Measurements from ENCODE around the gene SCRT2.
"Not testable (repeated sequence)": the region's sequence is repeated elsewhere in the genome, so short reads cannot be mapped to it uniquely, and the experiment has no call there.

SCRT2 gene

GRCh38 chr20:675453-676314 lies at the start of gene SCRT2:
TSS of gene SCRT2 (minus strand) at chr20:675802. CDS start at chr20:675601, 201 bp downstream.
- H3K9ac ChIP-seq (ENCODE audit: low read depth, low read length): no peak within 1 kb of the TSS
- H3K9me3 ChIP-seq (ENCODE audit: insufficient read depth, low read length, severe bottlenecking): no peaks in the 10 kb centered on the region
- peaks cover 30% of the 10 kb centered on the region for H3K27me3 ChIP-seq (ENCODE audit: insufficient read depth, low read length, poor library complexity)
- DNase-seq (no peak), ATAC-seq (ENCODE audit: insufficient read depth, low read depth) (no peak)
- no peaks in the 10 kb centered on the region for H3K36me3 ChIP-seq (ENCODE audit: insufficient read depth, low read length)
- no peak within 1 kb of the TSS for H3K4me2 ChIP-seq (ENCODE audit: insufficient read depth, low read length)
- no peaks in the 10 kb centered on the region for H3K4me1 ChIP-seq (ENCODE audit: insufficient read depth, low read length)
- no peak for TF ChIP-seq CTCF (IDR thresholded peaks at IDR 0.05; ENCODE audit: borderline replicate concordance, extremely low read depth, low read length, poor library complexity, severe bottlenecking)
- peaks cover 2% of the 10 kb centered on the region; the same call in 1 of the 2 replicates for H4K20me1 ChIP-seq (ENCODE audit: insufficient read depth, low read length)
- no peak within 1 kb of the TSS for H3K4me3 ChIP-seq (ENCODE audit: low read depth in 1 of 2, low read length in 2 of 2)
- H3K27ac ChIP-seq (ENCODE audit: low read length): no peak within 1 kb of the TSS
- no peak within 1 kb of the TSS for H2AFZ ChIP-seq (ENCODE audit: low read depth, low read length)
- no peaks in the 10 kb centered on the region for H3K79me2 ChIP-seq (ENCODE audit: insufficient read depth, low read length)

- H3K27ac ChIP-seq (ENCODE audit: low read length): not testable (repeated sequence)
Observed at GRCh38 chr20:724797-725196, 49.2 kb upstream of the SCRT2 start.

GRCh38 chr20:723756-724155 lies 48.2 kb upstream of the SCRT2 start:
- no peaks in the 10 kb centered on the region for H3K79me2 ChIP-seq (ENCODE audit: insufficient read depth, low read length)
- H3K27me3 ChIP-seq (ENCODE audit: insufficient read depth, low read length, poor library complexity): peaks cover 17% of the 10 kb centered on the region
- ATAC-seq (ENCODE audit: insufficient read depth, low read depth) (no peak), DNase-seq (no peak)
- peaks cover 3% of the 10 kb centered on the region; the same call in 1 of the 2 replicates for H4K20me1 ChIP-seq (ENCODE audit: insufficient read depth, low read length)
- H3K4me2 ChIP-seq (ENCODE audit: insufficient read depth, low read length): no peak overlapping the region
- H3K36me3 ChIP-seq (ENCODE audit: insufficient read depth, low read length): no peaks in the 10 kb centered on the region
- H3K9me3 ChIP-seq (ENCODE audit: insufficient read depth, low read length, severe bottlenecking): no peaks in the 10 kb centered on the region
- TF ChIP-seq EZH2 (IDR thresholded peaks at IDR 0.05; ENCODE audit: borderline replicate concordance, low read depth, low read length, severe bottlenecking): no peak
- no peak for TF ChIP-seq CTCF (IDR thresholded peaks at IDR 0.05; ENCODE audit: borderline replicate concordance, extremely low read depth, low read length, poor library complexity, severe bottlenecking)
- H2AFZ ChIP-seq (ENCODE audit: low read depth, low read length): no peak overlapping the region
- H3K27ac ChIP-seq (ENCODE audit: low read length): no peak overlapping the region
- H3K4me1 ChIP-seq (ENCODE audit: insufficient read depth, low read length): no peaks in the 10 kb centered on the region
- H3K9ac ChIP-seq (ENCODE audit: low read depth, low read length): no peak overlapping the region
- H3K4me3 ChIP-seq (ENCODE audit: low read depth in 1 of 2, low read length in 2 of 2): no peak overlapping the region

More at GRCh38 chr20:724797-725196, 49.2 kb upstream of the SCRT2 start:
- H3K9ac ChIP-seq (ENCODE audit: low read depth, low read length); H3K4me2 ChIP-seq (ENCODE audit: insufficient read depth, low read length); H4K20me1 ChIP-seq (ENCODE audit: insufficient read depth, low read length); H3K4me3 ChIP-seq (ENCODE audit: low read depth in 1 of 2, low read length in 2 of 2); ATAC-seq (ENCODE audit: insufficient read depth, low read depth); H3K9me3 ChIP-seq (ENCODE audit: insufficient read depth, low read length, severe bottlenecking); H3K36me3 ChIP-seq (ENCODE audit: insufficient read depth, low read length); DNase-seq; H2AFZ ChIP-seq (ENCODE audit: low read depth, low read length); H3K79me2 ChIP-seq (ENCODE audit: insufficient read depth, low read length); H3K4me1 ChIP-seq (ENCODE audit: insufficient read depth, low read length): not testable (repeated sequence)
- H3K27me3 ChIP-seq (ENCODE audit: insufficient read depth, low read length, poor library complexity): peaks cover 14% of the 10 kb centered on the region

- ATAC-seq (ENCODE audit: insufficient read depth, low read depth) (no peak), DNase-seq (no peak)
- no peak overlapping the region for H3K4me3 ChIP-seq (ENCODE audit: low read depth in 1 of 2, low read length in 2 of 2)
- TF ChIP-seq EZH2 (IDR thresholded peaks at IDR 0.05; ENCODE audit: borderline replicate concordance, low read depth, low read length, severe bottlenecking): no peak
- no peak for TF ChIP-seq CTCF (IDR thresholded peaks at IDR 0.05; ENCODE audit: borderline replicate concordance, extremely low read depth, low read length, poor library complexity, severe bottlenecking)
- H3K27ac ChIP-seq (ENCODE audit: low read length): no peak overlapping the region
- no peak overlapping the region for H3K9ac ChIP-seq (ENCODE audit: low read depth, low read length)
- H3K9me3 ChIP-seq (ENCODE audit: insufficient read depth, low read length, severe bottlenecking): no peaks in the 10 kb centered on the region
- no peaks in the 10 kb centered on the region for H3K36me3 ChIP-seq (ENCODE audit: insufficient read depth, low read length)
- H3K27me3 ChIP-seq (ENCODE audit: insufficient read depth, low read length, poor library complexity): peaks cover 17% of the 10 kb centered on the region
- peaks cover 3% of the 10 kb centered on the region; the same call in 1 of the 2 replicates for H4K20me1 ChIP-seq (ENCODE audit: insufficient read depth, low read length)
- H3K79me2 ChIP-seq (ENCODE audit: insufficient read depth, low read length): no peaks in the 10 kb centered on the region
- H2AFZ ChIP-seq (ENCODE audit: low read depth, low read length): no peak overlapping the region
- H3K4me2 ChIP-seq (ENCODE audit: insufficient read depth, low read length): no peak overlapping the region
- H3K4me1 ChIP-seq (ENCODE audit: insufficient read depth, low read length): no peaks in the 10 kb centered on the region
Observed at GRCh38 chr20:722822-723644, 47.4 kb upstream of the SCRT2 start.

All from DND-41 (cell line).